Panc1 (cell line): ENCODE measurements around the gene RYK. TPM values are rescaled to one million over a fixed set of nuclear protein-coding genes. Genes with fewer than 3 reads are reported as not detected.
"Not testable (repeated sequence)": the region's sequence is repeated elsewhere in the genome, so short reads cannot be mapped to it uniquely, and the experiment has no call there.

Source experiments
- ATAC-seq: fragments of 200-7000 bp; cut with Tn5 transposase; 2 replicates; pipeline ENCODE4 v1.9.1; 2020; ENCODE audit warnings: mild to moderate bottlenecking, moderate library complexity
- BruUV-seq: library from RNA; stranded (reverse); fragments of 400-500 nt; replicated peaks from 2 replicates; lab custom pipeline; 2021; lab: Mats Ljungman, UMichigan
- CTCF ChIA-PET: fragments of 300-600 bp; sonication (Branson Sonifier 250); formaldehyde crosslinking; loops from one replicate; lab custom pipeline; 2022; ENCODE audit warnings: antibody characterized with exemption; lab: Charles Lee
- POLR2A ChIA-PET: fragments of 300-600 bp; sonication (Branson Sonifier 250); formaldehyde crosslinking; loops from one replicate; lab custom pipeline; 2022; ENCODE audit warnings: antibody characterized with exemption; lab: Charles Lee
- DNase-seq: peaks from one replicate; pipeline ENCODE4 v3.0.0-alpha.2; 2010; ENCODE audit warnings: low read depth, low spot score
- H3K27ac ChIP-seq: 2 replicates; pipeline ENCODE4 v1.5.1; 2011; ENCODE audit warnings: mild to moderate bottlenecking, low read length, inconsistent platforms
- H3K27me3 ChIP-seq: fragments of 200-500 bp; sonication (Bioruptor generic); 2 replicates; pipeline ENCODE4 v1.6.0; 2014; ENCODE audit warnings: low read length, inconsistent platforms; ENCODE audit not compliant: control insufficient read depth, insufficient read depth
- H3K36me3 ChIP-seq: fragments of 200-500 bp; sonication (Bioruptor generic); 2 replicates; pipeline ENCODE4 v1.5.1; 2014; ENCODE audit warnings: inconsistent platforms, mild to moderate bottlenecking, low read length, moderate library complexity; ENCODE audit not compliant: control insufficient read depth, insufficient read depth
- H3K4me1 ChIP-seq: 2 replicates; pipeline ENCODE4 v1.5.1; 2011; ENCODE audit warnings: inconsistent platforms, mild to moderate bottlenecking, low read length, moderate library complexity; ENCODE audit not compliant: control insufficient read depth, insufficient read depth
- H3K4me3 ChIP-seq, 2 experiments: 2 replicates each; pipeline ENCODE4 v1.5.1; 2011 to 2012; ENCODE audit warnings: low read depth in 2 of 2, low read length in 2 of 2, mild to moderate bottlenecking in 2 of 2, inconsistent platforms in 1 of 2, moderate library complexity in 1 of 2
- H3K9me3 ChIP-seq: fragments of 200-500 bp; sonication (Bioruptor generic); 2 replicates; pipeline ENCODE4 v1.5.1; 2014; ENCODE audit warnings: low read depth, mild to moderate bottlenecking, inconsistent platforms, low read length, moderate library complexity; ENCODE audit not compliant: control insufficient read depth, insufficient read depth
- POLR2AphosphoS5 ChIP-seq: IDR thresholded peaks from 2 replicates; pipeline ENCODE4 v1.6.1; 2012; ENCODE audit warnings: mild to moderate bottlenecking, low read depth, low read length, moderate library complexity
- REST ChIP-seq, 2 experiments: IDR thresholded peaks; 2 replicates each; pipeline ENCODE4 v1.6.1; 2011 to 2012; ENCODE audit warnings: low read depth in 2 of 2, control low read depth in 1 of 2, low read length in 1 of 2, mild to moderate bottlenecking in 1 of 2, moderate library complexity in 1 of 2; ENCODE audit not compliant: insufficient read depth in 1 of 2
- SIN3A ChIP-seq: IDR thresholded peaks from 2 replicates; pipeline ENCODE4 v1.6.1; 2012; ENCODE audit warnings: low read depth, mild to moderate bottlenecking, low read length, moderate library complexity, borderline replicate concordance; ENCODE audit not compliant: insufficient read depth
- TCF7L2 ChIP-seq: IDR thresholded peaks from 2 replicates; pipeline ENCODE4 v1.6.1; 2011; ENCODE audit warnings: mild to moderate bottlenecking, low read depth, low read length, inconsistent platforms
- in situ Hi-C: cut with HindIII; loops from 2 replicates; pipeline ENCODE4 v1.10.0; 2016; ENCODE audit warnings: low sequenced_read_pairs, low pct_unique_long_range_greater_than_20kb
- intact Hi-C: fragments of 100-400 bp; cut with micrococcal nuclease; formaldehyde crosslinking; loops from one replicate; pipeline ENCODE4 v1.10.0; 2022; ENCODE audit not compliant: unreplicated experiment
- total RNA-seq: library from RNA; stranded (reverse); gene quantifications from one replicate; pipeline ENCODE4 v1.2.1, GENCODE V29; 2021; ENCODE audit not compliant: unreplicated experiment
- TF ChIP-seq, protein P1 (sequence below): fragments of 450-650 bp; IDR thresholded peaks from 2 replicates; pipeline ENCODE4 v1.5.1; 2017; ENCODE audit warnings: mild to moderate bottlenecking

RYK gene
- total RNA-seq, 1 experiment from 2014 or later: 82.7 TPM

- CTCF ChIA-PET: no interaction called here
- H3K36me3 ChIP-seq: peaks cover 18% of the 10 kb centered on the region
- TF ChIP-seq TCF7L2: no peak
- H3K4me1 ChIP-seq: no peaks in the 10 kb centered on the region; the same call in 1 of the 2 replicates
- ATAC-seq (no peak), DNase-seq (no peak)
- H3K9me3 ChIP-seq: no peaks in the 10 kb centered on the region
- in situ Hi-C loops: no loop called here
- POLR2A ChIA-PET: no interaction called here
- intact Hi-C loops: no loop called here
- H3K27ac ChIP-seq: no peak overlapping the region
- no TSS peak for BruUV-seq
- H3K27me3 ChIP-seq: no peaks in the 10 kb centered on the region
- H3K4me3 ChIP-seq: no peak overlapping the region
Measured at GRCh38 chr3:134205451-134205850, 45.2 kb downstream of the RYK start.

- no peaks in the 10 kb centered on the region for H3K27me3 ChIP-seq
- in situ Hi-C loops: no loop called here
- H3K27ac ChIP-seq: peak overlapping the region; percentile 53
- DNase-seq (no peak), ATAC-seq (peak; percentile 90)
- peaks cover 8% of the 10 kb centered on the region; the same call in 1 of the 2 replicates for H3K36me3 ChIP-seq
- H3K4me1 ChIP-seq: no peaks in the 10 kb centered on the region; the same call in 1 of the 2 replicates
- H3K9me3 ChIP-seq: no peaks in the 10 kb centered on the region
- CTCF ChIA-PET: interaction anchor here (0.8 to 0.9 kb wide), 2 partner anchors 9 to 10 kb away, joined by 3 to 6 read pairs; no protein-coding TSS in a partner anchor
- intact Hi-C loops: no loop called here
- POLR2A ChIA-PET: no interaction called here
- no peak overlapping the region for H3K4me3 ChIP-seq
- TF ChIP-seq, protein P1, sequence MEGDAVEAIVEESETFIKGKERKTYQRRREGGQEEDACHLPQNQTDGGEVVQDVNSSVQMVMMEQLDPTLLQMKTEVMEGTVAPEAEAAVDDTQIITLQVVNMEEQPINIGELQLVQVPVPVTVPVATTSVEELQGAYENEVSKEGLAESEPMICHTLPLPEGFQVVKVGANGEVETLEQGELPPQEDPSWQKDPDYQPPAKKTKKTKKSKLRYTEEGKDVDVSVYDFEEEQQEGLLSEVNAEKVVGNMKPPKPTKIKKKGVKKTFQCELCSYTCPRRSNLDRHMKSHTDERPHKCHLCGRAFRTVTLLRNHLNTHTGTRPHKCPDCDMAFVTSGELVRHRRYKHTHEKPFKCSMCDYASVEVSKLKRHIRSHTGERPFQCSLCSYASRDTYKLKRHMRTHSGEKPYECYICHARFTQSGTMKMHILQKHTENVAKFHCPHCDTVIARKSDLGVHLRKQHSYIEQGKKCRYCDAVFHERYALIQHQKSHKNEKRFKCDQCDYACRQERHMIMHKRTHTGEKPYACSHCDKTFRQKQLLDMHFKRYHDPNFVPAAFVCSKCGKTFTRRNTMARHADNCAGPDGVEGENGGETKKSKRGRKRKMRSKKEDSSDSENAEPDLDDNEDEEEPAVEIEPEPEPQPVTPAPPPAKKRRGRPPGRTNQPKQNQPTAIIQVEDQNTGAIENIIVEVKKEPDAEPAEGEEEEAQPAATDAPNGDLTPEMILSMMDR: no peak
- no peak for TF ChIP-seq TCF7L2
- TF ChIP-seq POLR2AphosphoS5: no peak
- BruUV-seq: no TSS peak
Measured at GRCh38 chr3:134201201-134202130, 49.2 kb downstream of the RYK start.

DNA sequence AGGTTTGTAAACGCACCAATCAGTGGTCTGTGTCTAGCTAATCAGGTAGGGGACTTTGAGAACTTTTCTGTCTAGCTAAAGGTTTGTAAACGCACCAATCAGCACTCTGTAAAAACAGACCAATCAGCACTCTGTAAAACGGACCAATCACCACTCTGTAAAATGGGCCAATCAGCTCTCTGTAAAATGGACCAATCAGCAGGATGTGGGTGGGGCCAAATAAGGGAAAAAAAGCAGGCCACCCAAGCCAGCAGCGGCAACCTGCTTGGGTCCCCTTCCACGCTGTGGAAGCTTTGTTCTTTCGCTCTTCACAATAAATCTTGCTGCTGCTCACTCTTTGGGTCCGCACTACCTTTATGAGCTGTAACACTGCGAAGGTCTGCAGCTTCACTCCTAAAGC, 50.8 kb downstream of the RYK start:
- POLR2A ChIA-PET: interaction anchor here (0.6 kb wide), 1 partner anchor 199 kb away, joined by 6 read pairs; no protein-coding TSS in a partner anchor
- intact Hi-C loops: loop anchor here (5.0 kb wide), 1 partner anchor 107 kb away; no protein-coding TSS in a partner anchor
- H3K9me3 ChIP-seq, H3K27ac ChIP-seq, in situ Hi-C loops, DNase-seq, H3K36me3 ChIP-seq, H3K27me3 ChIP-seq, CTCF ChIA-PET, H3K4me3 ChIP-seq, H3K4me1 ChIP-seq, BruUV-seq, ATAC-seq: not testable (repeated sequence)

DNA sequence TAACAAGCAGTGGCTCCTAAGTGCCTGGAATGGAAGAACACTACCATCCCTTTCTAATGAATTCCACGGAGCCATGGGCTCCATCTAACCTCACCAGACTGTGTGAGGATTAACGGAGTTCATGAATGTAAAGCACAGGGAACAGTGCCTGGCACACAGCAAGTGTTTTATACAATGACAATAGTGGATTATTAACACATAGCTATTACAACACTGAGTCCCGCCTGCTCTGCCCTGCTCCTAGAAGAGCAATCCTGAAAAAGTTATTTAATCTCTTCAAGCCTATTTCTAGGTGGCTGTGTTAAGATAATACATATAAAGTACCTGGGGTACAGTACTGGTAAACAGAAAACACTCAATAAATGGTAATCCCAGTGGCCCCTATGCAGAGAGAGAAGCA, 51.4 kb downstream of the RYK start:
- DNase-seq (no peak), ATAC-seq (no peak)
- Histone ChIP-seq H3K4me3 (no peak overlapping the region), H3K4me1 (no peaks in the 10 kb centered on the region; the same call in 1 of the 2 replicates), H3K27ac (no peak overlapping the region), H3K27me3 (no peaks in the 10 kb centered on the region), H3K9me3 (no peaks in the 10 kb centered on the region), H3K36me3 (peaks cover 11% of the 10 kb centered on the region; the same call in 1 of the 2 replicates)
- in situ Hi-C loops (no loop called here), intact Hi-C loops (loop anchor here (5.0 kb wide), 1 partner anchor 108 kb away; no protein-coding TSS in a partner anchor)
- TF ChIP-seq, protein P1: no peak
- TF ChIP-seq POLR2AphosphoS5 (no peak), TCF7L2 (no peak), REST (IDR thresholded peaks at IDR 0.05; ENCODE audit: insufficient read depth in 1 of 2, low read depth in 2 of 2, low read length in 1 of 2) (no peak), SIN3A (no peak)
- BruUV-seq: no TSS peak
- CTCF ChIA-PET: no interaction called here
- POLR2A ChIA-PET: interaction anchor here (0.5 to 0.6 kb wide), 2 partner anchors 11 to 199 kb away, joined by 6 to 7 read pairs; no protein-coding TSS in a partner anchor
